ENCODE results near the gene PALM. TPM values are rescaled to one million over a fixed set of nuclear protein-coding genes. Genes with fewer than 3 reads are reported as not detected.

PALM gene
- total and polyA plus RNA-seq, 4 donors: 0.92 to 5.1 (median 4.3) TPM

- no peak for TF ChIP-seq FOXA2 (IDR thresholded peaks at IDR 0.05)
Measured at GRCh38 chr19:662207-662961, 46.4 kb upstream of the PALM start (continued).

- Histone ChIP-seq H3K9ac (ENCODE audit: low read depth in 1 of 2, low read length in 2 of 2) (peak within 1 kb of the TSS; percentile 68 to 98), H3K4me3 (ENCODE audit: low read depth in 1 of 3, low read length in 3 of 3) (peak within 1 kb of the TSS; percentile 80 to 95 (median 92)), H3K36me3 (ENCODE audit: control insufficient read depth in 4 of 4, insufficient read depth in 3 of 4, low read depth in 1 of 4, low read length in 3 of 4) (no peaks in the 10 kb centered on the region), H3K27ac (ENCODE audit: low read depth in 1 of 2, low read length in 2 of 2) (peak within 1 kb of the TSS; percentile 95 to 96), H3K27me3 (ENCODE audit: control insufficient read depth in 4 of 4, insufficient read depth in 4 of 4, low read length in 3 of 4) (no peaks in the 10 kb centered on the region), H3K9me3 (ENCODE audit: control insufficient read depth in 4 of 4, low read length in 3 of 4) (no peaks in the 10 kb centered on the region), H3K4me1 (ENCODE audit: control insufficient read depth in 4 of 4, insufficient read depth in 4 of 4, low read length in 3 of 4) (peaks cover 18 to 56% (median 40%) of the 10 kb centered on the region in 4 donors)
- TF ChIP-seq MAX (IDR thresholded peaks at IDR 0.05) (no peak), GABPA (IDR thresholded peaks at IDR 0.05 in 1 of 2, conservative IDR thresholded peaks at IDR 0.05 in 1 of 2) (peak in 1 of 2 donors; percentile 78), RXRA (IDR thresholded peaks at IDR 0.05) (no peak), HNF4A (conservative IDR thresholded peaks at IDR 0.05) (no peak), FOXA2 (IDR thresholded peaks at IDR 0.05) (no peak), CTCF (IDR thresholded peaks at IDR 0.05; ENCODE audit: low read depth, low read length, missing input control) (no peak), NR2F2 (IDR thresholded peaks at IDR 0.05) (no peak), HNF4G (IDR thresholded peaks at IDR 0.05) (no peak), ZBTB33 (IDR thresholded peaks at IDR 0.05) (no peak), TAF1 (conservative IDR thresholded peaks at IDR 0.05) (no peak), RAD21 (IDR thresholded peaks at IDR 0.05) (peak in 1 of 2 donors; percentile 12), REST (IDR thresholded peaks at IDR 0.05) (peak; percentile 15), JUND (IDR thresholded peaks at IDR 0.05) (no peak), FOXA1 (IDR thresholded peaks at IDR 0.05) (no peak), EGR1 (IDR thresholded peaks at IDR 0.05; ENCODE audit: low read depth in 2 of 2) (peak in 1 of 2 donors; percentile 56), YY1 (IDR thresholded peaks at IDR 0.05) (peak; percentile 9), ATF3 (IDR thresholded peaks at IDR 0.05) (no peak), SP1 (IDR thresholded peaks at IDR 0.05) (peak; percentile 55)
- 1% methylated on average over 97 of the region's 97 CpGs for WGBS
- DNase-seq (ENCODE audit: low spot score): peak; percentile 99
Measured at GRCh38 chr19:662962-663681, 45.6 kb upstream of the PALM start, which contains the start of gene RNF126. RNF126 (minus strand) TSS chr19:663214; CDS start chr19:663121, 93 bp downstream.
